A549 (cell line): ENCODE measurements around the gene ZNF569. TPM values are rescaled to one million over a fixed set of nuclear protein-coding genes. Genes with fewer than 3 reads are reported as not detected.

Experiments used
- ATAC-seq, 2 experiments: fragments of 200-7000 bp in 1 of 2; fragments of >200 bp in 1 of 2; cut with Nextera tagmentation in 1 of 2; cut with Tn5 transposase in 1 of 2; 3 replicates each; pipeline versions ENCODE4 v1.8.0 to v1.9.1; 2018 to 2020; ENCODE audit warnings: mild to moderate bottlenecking in 1 of 2, moderate library complexity in 1 of 2
- CTCF ChIA-PET: fragments of 300-600 bp; sonication (Branson Sonifier 250); formaldehyde crosslinking; extraction: SDS; loops from one replicate; lab custom pipeline; 2021; ENCODE audit warnings: antibody characterized with exemption, inconsistent platforms; lab: Yijun Ruan, JAX
- POLR2A ChIA-PET: fragments of 350-600 bp; formaldehyde crosslinking; extraction: SDS; loops from one replicate; lab custom pipeline; 2021; ENCODE audit warnings: antibody characterized with exemption, inconsistent platforms; lab: Yijun Ruan, JAX
- DNase-seq, 2 experiments: peaks; one replicate each; pipeline versions ENCODE4 v3.0.0 to v3.0.0-alpha.2; 2011 to 2016; ENCODE audit warnings: low read depth in 1 of 2, low spot score in 1 of 2
- FAIRE-seq: peaks from 2 replicates; lab custom pipeline; 2011; peaks lifted over from hg19 to GRCh38; lab: Jason Lieb, UNC
- H3K27ac ChIP-seq, 2 experiments: fragments of >200 bp; sonication (Bioruptor Twin); formaldehyde crosslinking; 3 replicates each; pipeline ENCODE4 v1.5.1; 2016 to 2017
- H3K4me1 ChIP-seq: fragments of >200 bp; sonication (Bioruptor Twin); formaldehyde crosslinking; 3 replicates; pipeline ENCODE4 v1.6.1; 2016
- H3K4me2 ChIP-seq: fragments of >200 bp; sonication (Bioruptor Twin); formaldehyde crosslinking; 3 replicates; pipeline ENCODE4 v1.6.1; 2016
- H3K4me3 ChIP-seq: fragments of >200 bp; sonication (Bioruptor Twin); formaldehyde crosslinking; 3 replicates; pipeline ENCODE4 v1.5.1; 2016
- H3K9me3 ChIP-seq: fragments of >200 bp; sonication (Bioruptor Twin); formaldehyde crosslinking; 3 replicates; pipeline ENCODE4 v1.6.1; 2016
- CBX2 ChIP-seq: fragments of 200-600 bp; sonication (generic); IDR thresholded peaks from 2 replicates; pipeline ENCODE4 v1.6.1; 2016; ENCODE audit warnings: low read depth, mild to moderate bottlenecking, borderline replicate concordance
- CHD4 ChIP-seq: fragments of 200-600 bp; sonication (generic); IDR thresholded peaks from 2 replicates; pipeline ENCODE4 v1.6.1; 2016; ENCODE audit warnings: antibody characterized with exemption, mild to moderate bottlenecking, borderline replicate concordance
- CTCF ChIP-seq: fragments of >200 bp; sonication (Bioruptor Twin); formaldehyde crosslinking; IDR thresholded peaks from 3 replicates; pipeline ENCODE4 v1.5.1; 2016
- EHMT2 ChIP-seq: fragments of 200-600 bp; sonication (generic); IDR thresholded peaks from 2 replicates; pipeline ENCODE4 v1.6.1; 2016; ENCODE audit warnings: antibody characterized with exemption, low read depth, mild to moderate bottlenecking, moderate library complexity
- ESRRA ChIP-seq: fragments of 150-350 bp; IDR thresholded peaks from 2 replicates; pipeline ENCODE4 v1.6.1; 2014; ENCODE audit warnings: mild to moderate bottlenecking, low read length, borderline replicate concordance
- HDAC2 ChIP-seq: fragments of 200-600 bp; sonication (generic); IDR thresholded peaks from 2 replicates; pipeline ENCODE4 v1.6.1; 2016
- HES2 ChIP-seq: fragments of >200 bp; sonication (Bioruptor Twin); formaldehyde crosslinking; IDR thresholded peaks from 2 replicates; pipeline ENCODE4 v1.6.1; 2016
- HOXB13 ChIP-seq: fragments of 250-450 bp; sonication (Bioruptor Pico); IDR thresholded peaks from 2 replicates; pipeline ENCODE4 v1.5.0; 2020; ENCODE audit warnings: low read depth, mild to moderate bottlenecking, moderate library complexity
- JUNB ChIP-seq: fragments of >200 bp; sonication (Bioruptor Twin); formaldehyde crosslinking; IDR thresholded peaks from 2 replicates; pipeline ENCODE4 v1.6.1; 2016
- MAFK ChIP-seq: fragments of 450-650 bp; IDR thresholded peaks from 2 replicates; pipeline ENCODE4 v1.6.1; 2014; ENCODE audit not compliant: partially characterized antibody
- MYC ChIP-seq: IDR thresholded peaks from 2 replicates; pipeline ENCODE4 v1.6.1; 2012; ENCODE audit warnings: mild to moderate bottlenecking, inconsistent platforms, low read length, improper control_type of control experiment, borderline replicate concordance
- PBX3 ChIP-seq: IDR thresholded peaks from 2 replicates; pipeline ENCODE4 v1.6.1; 2012
- PHF8 ChIP-seq: fragments of 200-600 bp; sonication (generic); IDR thresholded peaks from 2 replicates; pipeline ENCODE4 v1.6.1; 2016; ENCODE audit warnings: low read depth, mild to moderate bottlenecking, antibody characterized with exemption, moderate library complexity, borderline replicate concordance
- POLR2AphosphoS2 ChIP-seq: conservative IDR thresholded peaks from 2 replicates; pipeline ENCODE4 v1.6.1; 2012; ENCODE audit warnings: low read length, improper control_type of control experiment, inconsistent platforms
- RAD21 ChIP-seq, 2 experiments: fragments of >200 bp in 1 of 2; sonication (Bioruptor Twin) in 1 of 2; formaldehyde crosslinking in 1 of 2; IDR thresholded peaks in 1 of 2; conservative IDR thresholded peaks in 1 of 2; 2 replicates in 1 of 2; 3 replicates in 1 of 2; pipeline ENCODE4 v1.6.1; 2012 to 2018; ENCODE audit warnings: inconsistent platforms in 1 of 2
- RARB ChIP-seq: fragments of 250-450 bp; sonication (Bioruptor Pico); IDR thresholded peaks from 2 replicates; pipeline ENCODE4 v1.8.0; 2021; ENCODE audit warnings: mild to moderate bottlenecking, moderate library complexity
- RCOR1 ChIP-seq: fragments of 150-350 bp; IDR thresholded peaks from 2 replicates; pipeline ENCODE4 v1.6.1; 2014; ENCODE audit warnings: antibody characterized with exemption, low read length, low read depth
- SMC3 ChIP-seq: fragments of >200 bp; sonication (Bioruptor Twin); formaldehyde crosslinking; IDR thresholded peaks from 3 replicates; pipeline ENCODE4 v1.6.1; 2018; ENCODE audit warnings: inconsistent platforms
- SREBF2 ChIP-seq: fragments of 450-650 bp; IDR thresholded peaks from 2 replicates; pipeline ENCODE4 v1.6.1; 2014; ENCODE audit warnings: mild to moderate bottlenecking, moderate library complexity
- TFCP2L1 ChIP-seq: fragments of 250-450 bp; sonication (Bioruptor Pico); IDR thresholded peaks from 2 replicates; pipeline ENCODE4 v1.5.0; 2021; ENCODE audit warnings: mild to moderate bottlenecking
- ZC3H11A ChIP-seq: fragments of 450-650 bp; IDR thresholded peaks from 2 replicates; pipeline ENCODE4 v1.6.1; 2014; ENCODE audit warnings: antibody characterized with exemption, mild to moderate bottlenecking
- ZNF302 ChIP-seq: fragments of 250-450 bp; sonication (Bioruptor Pico); IDR thresholded peaks from 2 replicates; pipeline ENCODE4 v1.9.0; 2021; ENCODE audit warnings: inconsistent platforms, mild to moderate bottlenecking, moderate library complexity
- ZSCAN20 ChIP-seq: fragments of 250-450 bp; sonication (Bioruptor Pico); IDR thresholded peaks from 2 replicates; pipeline ENCODE4 v1.8.0; 2022; ENCODE audit warnings: mild to moderate bottlenecking, moderate library complexity
- WGBS: methylation state at CpG from one replicate; pipeline ENCODE4 v1.1.6; 2017; ENCODE audit errors: missing lambda C conversion rate; 5-methylcytosine and 5-hydroxymethylcytosine counted together
- polyA plus RNA-seq, 4 experiments: library from polyadenylated mRNA; depleted of rRNA in 3 of 4; stranded (reverse); fragments of >200 nt; fragmentation: RNase III in 1 of 4; extraction: RNeasy Plus Mini Kit Qiagen cat#74134 plus additional on column Dnase treatment in 1 of 4; gene quantifications; 2 replicates in 3 of 4; 3 replicates in 1 of 4; pipeline ENCODE4 v1.2.3, GENCODE V29; 2011 to 2017

The ZNF569 gene
- polyA plus RNA-seq, 2 of the 4 experiments (the other 2 are of a cell fraction), result 6.3 to 11.1 TPM

GRCh38 chr19:37511186-37511585 is 43.9 kb upstream of the ZNF569 start:
- Histone ChIP-seq H3K27ac (no peak overlapping the region), H3K4me3 (no peak overlapping the region), H3K4me1 (no peaks in the 10 kb centered on the region), H3K4me2 (no peak overlapping the region), H3K9me3 (peaks cover 87% of the 10 kb centered on the region)
- peak; percentile 23 for FAIRE-seq
- WGBS, result 8% methylated on average over 3 of the region's 3 CpGs
- no peak for ATAC-seq
- ChIA-PET POLR2A (no interaction called here), CTCF (no interaction called here)
- DNase-seq, result no peak
- no peak for TF ChIP-seq TFCP2L1 (CRISPR knock-in tag)
- no peak for TF ChIP-seq RARB (CRISPR knock-in tag)
- TF ChIP-seq MYC, result no peak
- TF ChIP-seq HDAC2, result no peak
- no peak for TF ChIP-seq MAFK
- TF ChIP-seq HOXB13 (CRISPR knock-in tag), result no peak
- no peak for TF ChIP-seq ZNF302 (CRISPR knock-in tag)
- no peak for TF ChIP-seq ESRRA
- TF ChIP-seq, all 56 proteins: peak for 0

GRCh38 chr19:37507167-37507464 is 39.9 kb upstream of the ZNF569 start:
- no peak for FAIRE-seq
- Histone ChIP-seq H3K9me3 (peaks cover 95% of the 10 kb centered on the region), H3K4me2 (no peak overlapping the region), H3K4me1 (no peaks in the 10 kb centered on the region), H3K4me3 (no peak overlapping the region), H3K27ac (no peak overlapping the region)
- CTCF ChIA-PET, result no interaction called here
- ATAC-seq, result no peak
- WGBS, result 56% methylated on average over 9 of the region's 9 CpGs
- TF ChIP-seq CTCF (no peak), CHD4 (no peak), MYC (no peak), CBX2 (no peak), ZNF302 (CRISPR knock-in tag) (no peak)
- DNase-seq, result no peak
- POLR2A ChIA-PET, result no interaction called here

- H3K27ac ChIP-seq, result no peak within 1 kb of the TSS
- ATAC-seq (peak in 1 of 2 experiments; percentile 21; a peak in 2 of 6 replicates), FAIRE-seq (no peak), DNase-seq (peak in 1 of 2 experiments; percentile 21)
- no peak within 1 kb of the TSS for H3K4me2 ChIP-seq
- no peak for TF ChIP-seq PBX3
- no peak for TF ChIP-seq HES2
- TF ChIP-seq POLR2AphosphoS2, result no peak
- no peak for TF ChIP-seq RCOR1
- TF ChIP-seq EHMT2, result no peak
- no peak for TF ChIP-seq SMC3
- no peak for TF ChIP-seq SREBF2
- TF ChIP-seq JUNB, result no peak
- TF ChIP-seq CHD4, result no peak
- no peak for TF ChIP-seq ZC3H11A
- TF ChIP-seq RAD21 (conservative IDR thresholded peaks at IDR 0.05 in 1 of 2, IDR thresholded peaks at IDR 0.05 in 1 of 2), result no peak
- no peak for TF ChIP-seq ESRRA
- no peak for TF ChIP-seq ZNF302 (CRISPR knock-in tag)
- TF ChIP-seq ZSCAN20 (CRISPR knock-in tag), result no peak
- TF ChIP-seq HDAC2, result no peak
- no peak for TF ChIP-seq CBX2
- TF ChIP-seq PHF8, result no peak
- peaks cover 96% of the 10 kb centered on the region for H3K9me3 ChIP-seq
- ChIA-PET CTCF (no interaction called here), POLR2A (no interaction called here)
- WGBS, result 33% methylated on average over 40 of the region's 40 CpGs
- no peaks in the 10 kb centered on the region for H3K4me1 ChIP-seq
- H3K4me3 ChIP-seq, result peak within 1 kb of the TSS; percentile 20; the same call in 1 of the 3 replicates
Measured at GRCh38 chr19:37506387-37507166, 39.3 kb upstream of the ZNF569 start, which contains the start of gene ZNF793. Gene ZNF793, plus strand, starts transcription at chr19:37506939. Its CDS starts 16,501 bp downstream, at chr19:37523440.
